GM18873 (cell line): ENCODE results near the gene HIC2.
"Not testable (repeated sequence)": the region's sequence is repeated elsewhere in the genome, so short reads cannot be mapped to it uniquely, and the experiment has no call there.

Experiments
- ATAC-seq: cut with Tn5 transposase; IDR thresholded peaks from one replicate; pipeline ENCODE4 v1.9.1; 2021; ENCODE audit warnings: mild to moderate bottlenecking, moderate library complexity, moderate number of reproducible peaks; ENCODE audit not compliant: unreplicated experiment, low FRiP score

Gene HIC2

GRCh38 chr22:21489149-21489680 is 72.0 kb downstream of the HIC2 start:
- not testable (repeated sequence) for ATAC-seq

DNA sequence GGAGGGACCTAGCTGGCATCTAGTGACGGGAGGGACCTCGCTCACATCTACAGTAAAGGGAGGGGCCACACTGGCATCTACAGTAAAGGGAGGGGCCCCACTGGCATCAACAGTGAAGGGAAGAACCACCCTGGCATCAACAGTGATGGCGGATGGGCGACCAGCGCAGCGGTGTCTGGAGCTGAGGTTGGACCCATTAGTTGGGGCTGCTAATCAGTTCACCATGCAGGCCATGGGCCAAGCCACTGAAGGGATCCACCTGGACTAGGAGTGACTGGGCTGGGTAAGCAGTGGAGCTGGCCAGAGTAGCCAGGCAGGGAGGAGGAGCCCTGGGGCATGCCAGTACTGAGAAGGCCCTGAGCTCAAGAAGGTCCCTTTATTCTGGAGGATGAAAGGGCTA is 73.4 kb downstream of the HIC2 start:
- ATAC-seq, result not testable (repeated sequence)

DNA sequence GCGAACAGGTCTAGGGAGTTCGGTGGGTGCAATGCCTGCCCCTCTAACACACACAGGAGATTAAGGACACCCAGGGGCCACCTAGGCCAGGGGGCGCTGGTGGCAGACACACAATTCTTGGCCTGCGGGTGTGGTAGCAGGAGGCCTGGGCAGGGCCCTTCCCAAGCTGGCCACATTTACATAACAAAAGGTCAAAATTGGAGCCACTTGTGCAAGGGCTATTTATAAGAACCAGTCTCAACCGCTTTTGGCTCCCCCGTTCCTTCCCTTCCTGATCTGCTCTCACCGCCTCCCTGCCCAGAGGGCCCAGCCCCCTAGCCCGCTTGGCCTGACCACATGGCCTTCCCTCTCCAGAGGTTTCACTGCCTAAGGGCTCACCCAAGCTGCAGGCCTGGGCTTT is 75.1 kb downstream of the HIC2 start:
- not testable (repeated sequence) for ATAC-seq

GRCh38 chr22:21493789-21494782 is 76.9 kb downstream of the HIC2 start:
- ATAC-seq, result not testable (repeated sequence)

DNA sequence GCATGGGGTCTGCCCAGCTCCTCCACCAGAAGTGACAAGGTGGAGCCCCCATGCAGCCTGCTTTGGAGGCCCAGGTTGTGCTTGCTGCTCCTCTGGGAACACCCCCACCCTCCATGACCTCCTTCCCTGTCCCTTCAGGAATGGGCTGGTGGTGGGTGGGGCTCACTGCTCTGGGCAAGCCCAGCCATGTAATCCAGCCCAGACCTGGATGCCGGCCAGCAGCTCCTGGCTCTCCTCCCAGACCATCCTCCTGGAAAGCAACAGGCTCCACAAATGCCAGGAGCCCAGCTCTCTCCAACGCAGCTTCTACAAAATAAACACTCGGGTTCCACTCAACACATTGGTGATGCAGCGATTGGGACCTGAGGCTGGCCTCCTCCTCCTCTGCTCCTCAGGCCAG is 80.8 kb downstream of the HIC2 start:
- not testable (repeated sequence) for ATAC-seq

- ATAC-seq, result not testable (repeated sequence)
Observed at GRCh38 chr22:21498489-21498888, 81.3 kb downstream of the HIC2 start.

- not testable (repeated sequence) for ATAC-seq
Observed at GRCh38 chr22:21499623-21500506, 82.7 kb downstream of the HIC2 start.
